ENCODE results near the gene LRRN4. TPM values are rescaled to one million over a fixed set of nuclear protein-coding genes. Genes with fewer than 3 reads are reported as not detected.

LRRN4 gene
- total and polyA plus RNA-seq, 2 of the 4 experiments (the other 2 are of a cell fraction) = under 0.01 to 0.19 TPM

DNA sequence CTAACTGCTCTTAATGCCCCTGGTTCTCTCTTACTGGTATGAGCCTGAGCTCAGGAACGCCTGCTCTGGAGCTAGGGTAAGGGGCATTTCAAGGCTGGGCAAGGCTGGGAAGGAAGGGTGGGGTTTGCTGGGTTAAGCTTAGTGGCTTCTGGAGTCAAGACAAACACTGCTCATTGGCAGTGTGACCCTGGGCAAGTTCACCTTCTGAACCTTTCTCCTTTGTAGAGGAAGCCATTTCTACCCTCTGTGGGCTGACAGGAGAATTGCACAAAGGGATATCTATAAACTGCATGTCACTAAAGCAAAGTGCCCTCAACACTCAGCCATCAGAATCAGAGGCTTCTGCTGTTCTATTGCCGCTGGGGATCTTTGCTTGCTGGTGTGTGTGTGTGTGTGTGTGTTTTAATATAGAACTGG is 20.3 kb upstream of the LRRN4 start:
- no peaks in the 10 kb centered on the region for H3K9me1 ChIP-seq (ENCODE audit: insufficient read depth, low read length)
- no CpG with 5 or more reads among the region's 2 CpGs for WGBS, 2 experiments (ENCODE audit: extremely low coverage in 2 of 2, insufficient read length in 1 of 2)
- no peaks in the 10 kb centered on the region for H3K79me1 ChIP-seq (ENCODE audit: low read depth in 1 of 2, low read length in 2 of 2)
- in situ Hi-C loops (cut with MboI; ENCODE audit: low sequenced_read_pairs) (no loop called here), dilution Hi-C loops (cut with HindIII; ENCODE audit: low sequenced_read_pairs, unreplicated experiment) (no loop called here), intact Hi-C loops (cut with micrococcal nuclease) (loop anchor here (1.0 kb wide), 1 partner anchor 286 kb away; no protein-coding TSS in a partner anchor)
- H3K4ac ChIP-seq (ENCODE audit: low read depth, low read length) = no peak overlapping the region
- no peak overlapping the region for H4K5ac ChIP-seq (ENCODE audit: low read depth, low read length)
- no peak overlapping the region for H2AFZ ChIP-seq (replicated peaks; ENCODE audit: low read length, poor library complexity)
- DNase-seq = no peak
- H3K27me3 ChIP-seq (ENCODE audit: control insufficient read depth, insufficient read depth, low read length) = no peaks in the 10 kb centered on the region
- H4K20me1 ChIP-seq (ENCODE audit: insufficient read depth, low read length) = no peaks in the 10 kb centered on the region
- no peak for TF ChIP-seq FOS (IDR thresholded peaks at IDR 0.05; ENCODE audit: low read depth, low read length)
- TF ChIP-seq, protein P1, sequence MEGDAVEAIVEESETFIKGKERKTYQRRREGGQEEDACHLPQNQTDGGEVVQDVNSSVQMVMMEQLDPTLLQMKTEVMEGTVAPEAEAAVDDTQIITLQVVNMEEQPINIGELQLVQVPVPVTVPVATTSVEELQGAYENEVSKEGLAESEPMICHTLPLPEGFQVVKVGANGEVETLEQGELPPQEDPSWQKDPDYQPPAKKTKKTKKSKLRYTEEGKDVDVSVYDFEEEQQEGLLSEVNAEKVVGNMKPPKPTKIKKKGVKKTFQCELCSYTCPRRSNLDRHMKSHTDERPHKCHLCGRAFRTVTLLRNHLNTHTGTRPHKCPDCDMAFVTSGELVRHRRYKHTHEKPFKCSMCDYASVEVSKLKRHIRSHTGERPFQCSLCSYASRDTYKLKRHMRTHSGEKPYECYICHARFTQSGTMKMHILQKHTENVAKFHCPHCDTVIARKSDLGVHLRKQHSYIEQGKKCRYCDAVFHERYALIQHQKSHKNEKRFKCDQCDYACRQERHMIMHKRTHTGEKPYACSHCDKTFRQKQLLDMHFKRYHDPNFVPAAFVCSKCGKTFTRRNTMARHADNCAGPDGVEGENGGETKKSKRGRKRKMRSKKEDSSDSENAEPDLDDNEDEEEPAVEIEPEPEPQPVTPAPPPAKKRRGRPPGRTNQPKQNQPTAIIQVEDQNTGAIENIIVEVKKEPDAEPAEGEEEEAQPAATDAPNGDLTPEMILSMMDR (conservative IDR thresholded peaks at IDR 0.05; ENCODE audit: low read depth, low read length) = peak; percentile 15; the same call in 1 of the 2 replicates
- H3K36me3 ChIP-seq (ENCODE audit: control insufficient read depth, insufficient read depth, low read length) = no peaks in the 10 kb centered on the region
- H2AK5ac ChIP-seq (ENCODE audit: low read depth, low read length) = no peak overlapping the region
- no peak overlapping the region for H3K23ac ChIP-seq (ENCODE audit: low read depth, low read length)
- H3K4me1 ChIP-seq (ENCODE audit: control insufficient read depth, insufficient read depth, low read length) = no peaks in the 10 kb centered on the region
- POLR2A ChIA-PET (ENCODE audit: unreplicated experiment) = no interaction called here
- peak; percentile 70 for ATAC-seq (ENCODE audit: low read depth)
- BruUV-seq (replicated peaks) = no TSS peak
- no peak overlapping the region for H3K4me2 ChIP-seq (ENCODE audit: low read depth, low read length)
- H3K56ac ChIP-seq (ENCODE audit: extremely low read depth, insufficient read depth, low read length) = no peak overlapping the region
- no peak overlapping the region for H3K14ac ChIP-seq (replicated peaks; ENCODE audit: low read depth, low read length)
- no peak overlapping the region for H3K27ac ChIP-seq (ENCODE audit: insufficient read depth, low read length)
- no peak overlapping the region for H4K91ac ChIP-seq (ENCODE audit: insufficient read depth, low read depth, low read length)
- H2AK9ac ChIP-seq (replicated peaks; ENCODE audit: low read depth, low read length, poor library complexity) = no peak overlapping the region
- no peaks in the 10 kb centered on the region for H3K9me3 ChIP-seq (ENCODE audit: control insufficient read depth, insufficient read depth, low read length)
- no peak overlapping the region for H3K18ac ChIP-seq (ENCODE audit: low read depth, low read length)
- H2BK20ac ChIP-seq (ENCODE audit: low read depth, low read length) = no peak overlapping the region
- H4K8ac ChIP-seq (ENCODE audit: low read depth in 2 of 2, low read length in 2 of 2) = no peak overlapping the region
- CTCF ChIA-PET = no interaction called here
- no peak overlapping the region for H2BK5ac ChIP-seq (ENCODE audit: low read depth, low read length, poor library complexity, severe bottlenecking)
- H2BK120ac ChIP-seq (ENCODE audit: low read depth, low read length) = no peak overlapping the region
- H2BK15ac ChIP-seq (ENCODE audit: low read depth, low read length) = no peak overlapping the region
- H3K4me3 ChIP-seq (ENCODE audit: insufficient read depth, low read depth, low read length) = no peak overlapping the region
- no peak overlapping the region for H3K9ac ChIP-seq (ENCODE audit: low read depth, low read length)

All from IMR-90 (cell line).